SHP77 treated with DMSO at 0.1 percent for 48 hours (cell line): ENCODE measurements around the gene CDC20B.
A peak's percentile ranks its signal among the peaks of the same experiment; 100 is the strongest.
"Not testable (repeated sequence)": the region's sequence is repeated elsewhere in the genome, so short reads cannot be mapped to it uniquely, and the experiment has no call there.

ENCODE experiments used
- DNase-seq: peaks from one replicate; lab custom pipeline; 2025; lab: John Stamatoyannopoulos, UW

The CDC20B gene

GRCh38 chr5:55160493-55161209 is 12.3 kb downstream of the CDC20B start:
- no peak for DNase-seq

DNA sequence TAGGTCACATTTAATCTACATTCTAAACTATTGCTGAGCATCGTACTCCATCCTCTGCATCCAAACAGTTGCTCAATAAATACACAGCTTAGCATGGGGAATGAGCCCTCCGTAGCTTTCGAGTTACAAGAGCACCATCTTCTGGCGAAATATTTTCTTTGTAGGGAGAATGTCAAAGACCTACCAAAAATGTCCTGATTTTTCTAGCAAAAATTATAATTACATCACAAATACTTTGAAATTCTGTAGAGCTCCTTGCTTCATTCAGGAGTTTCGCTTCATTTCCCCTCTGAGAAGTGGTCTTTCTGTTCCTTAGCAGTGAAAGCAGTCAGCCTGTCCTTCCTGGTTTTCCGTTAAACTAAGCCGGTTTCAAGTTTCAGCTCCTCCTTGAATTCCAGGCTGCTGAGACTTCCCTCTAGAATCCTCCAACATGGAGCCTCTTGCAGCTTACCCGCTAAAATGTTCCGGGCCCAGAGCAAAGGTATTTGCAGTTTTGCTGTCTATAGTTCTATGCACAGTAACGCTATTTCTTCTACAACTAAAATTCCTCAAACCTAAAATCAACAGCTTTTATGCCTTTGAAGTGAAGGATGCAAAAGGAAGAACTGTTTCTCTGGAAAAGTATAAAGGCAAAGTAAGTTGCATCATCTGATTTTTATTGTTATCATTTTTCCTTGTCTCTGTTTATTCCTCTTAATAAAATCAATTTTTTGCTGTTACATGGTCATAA is 13.0 kb downstream of the CDC20B start, which contains the start of gene GPX8:
TSS of gene GPX8 (plus strand) at position 409 of the 730 bp plus-strand sequence. CDS start at position 431, 22 bp downstream.
- DNase-seq, result peak; percentile 32

DNA sequence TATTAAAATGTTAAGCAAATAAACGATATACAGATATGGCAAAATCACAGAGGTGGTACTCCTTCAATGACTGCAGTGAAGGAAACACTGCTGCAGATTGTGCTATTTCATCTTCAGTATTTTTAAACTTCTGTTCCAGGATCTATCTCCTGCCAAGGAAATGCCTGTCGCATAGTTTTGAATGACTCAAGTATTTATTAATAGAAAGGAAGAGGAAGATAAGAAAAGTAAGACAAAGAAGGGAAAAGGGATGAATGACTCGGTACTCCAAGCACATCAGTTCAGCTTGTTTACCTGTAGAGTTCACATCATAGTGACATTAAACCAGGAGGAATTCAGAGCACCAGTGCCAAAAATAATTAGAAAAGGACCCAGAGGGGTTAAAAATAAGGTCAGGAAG is 18.1 kb downstream of the CDC20B start:
- DNase-seq, result no peak

DNA sequence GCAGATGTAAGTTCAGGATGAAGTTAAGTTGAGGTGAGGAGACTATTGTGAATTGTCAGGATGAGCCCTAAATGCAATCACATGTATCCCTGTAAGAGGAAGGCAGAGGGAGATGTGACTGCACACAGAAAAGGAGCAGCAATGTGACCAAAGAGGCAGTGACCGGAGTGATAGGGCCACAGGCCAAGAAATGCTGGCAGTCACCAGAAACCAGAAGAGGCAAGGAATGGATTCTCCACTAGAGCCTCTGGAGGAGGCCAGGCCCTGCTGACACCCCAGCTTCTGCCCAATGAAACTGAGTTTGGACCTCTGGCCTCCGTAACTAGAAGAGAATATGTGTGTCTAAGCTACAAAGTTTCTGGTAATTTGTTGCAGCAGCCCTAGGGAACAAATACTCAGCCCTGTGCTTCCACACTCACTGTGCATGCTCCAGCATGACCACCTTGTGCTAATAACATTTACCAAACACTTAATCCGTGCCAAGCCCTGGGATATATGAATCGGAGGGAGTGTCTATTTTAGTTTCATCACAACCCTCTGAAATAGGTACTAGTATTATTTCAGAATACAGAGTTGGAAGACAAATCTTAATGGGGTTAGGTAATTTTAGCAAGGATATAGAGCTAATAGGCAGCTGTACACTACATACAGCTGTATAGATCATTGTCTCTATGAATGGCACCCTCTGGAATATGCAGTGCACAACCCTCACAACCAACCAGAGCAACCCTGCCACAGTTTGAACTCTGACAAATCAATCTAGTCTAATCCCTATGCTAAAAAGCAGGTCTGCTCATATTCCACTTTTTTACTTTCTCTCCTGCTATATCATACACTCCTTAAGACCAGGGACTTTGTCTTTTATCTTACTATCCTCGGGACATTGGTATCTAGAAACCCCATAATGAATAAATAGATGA is 20.8 kb downstream of the CDC20B start:
- DNase-seq, result no peak

- DNase-seq, result no peak
Measured at GRCh38 chr5:55149308-55149795, 23.6 kb downstream of the CDC20B start.

- DNase-seq, result peak; percentile 34
Measured at GRCh38 chr5:55146543-55147151, 26.3 kb downstream of the CDC20B start.

- no peak for DNase-seq
Measured at GRCh38 chr5:55146080-55146479, 26.9 kb downstream of the CDC20B start.

DNA sequence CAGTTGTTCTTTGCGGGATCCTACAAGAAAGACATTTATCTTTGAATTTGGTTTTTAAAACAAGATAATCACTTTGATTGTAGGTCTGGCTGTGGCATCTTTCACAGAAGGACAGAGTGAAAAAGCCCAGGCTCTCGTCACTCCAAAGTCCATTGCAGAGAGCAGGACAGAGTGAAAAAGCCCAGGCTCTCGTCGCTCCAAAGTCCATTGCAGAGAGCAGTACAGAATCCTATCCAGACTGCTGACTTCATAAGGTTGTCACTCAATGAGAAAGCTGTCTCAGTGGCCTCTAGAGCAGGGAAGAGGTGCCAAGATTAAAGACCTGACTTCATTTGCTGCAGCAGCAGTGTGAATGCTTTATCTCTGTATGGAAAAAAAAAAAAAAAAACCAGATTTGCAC is 29.4 kb downstream of the CDC20B start:
- no peak for DNase-seq

- DNase-seq, result no peak
Measured at GRCh38 chr5:55141945-55142690, 30.9 kb downstream of the CDC20B start.

DNA sequence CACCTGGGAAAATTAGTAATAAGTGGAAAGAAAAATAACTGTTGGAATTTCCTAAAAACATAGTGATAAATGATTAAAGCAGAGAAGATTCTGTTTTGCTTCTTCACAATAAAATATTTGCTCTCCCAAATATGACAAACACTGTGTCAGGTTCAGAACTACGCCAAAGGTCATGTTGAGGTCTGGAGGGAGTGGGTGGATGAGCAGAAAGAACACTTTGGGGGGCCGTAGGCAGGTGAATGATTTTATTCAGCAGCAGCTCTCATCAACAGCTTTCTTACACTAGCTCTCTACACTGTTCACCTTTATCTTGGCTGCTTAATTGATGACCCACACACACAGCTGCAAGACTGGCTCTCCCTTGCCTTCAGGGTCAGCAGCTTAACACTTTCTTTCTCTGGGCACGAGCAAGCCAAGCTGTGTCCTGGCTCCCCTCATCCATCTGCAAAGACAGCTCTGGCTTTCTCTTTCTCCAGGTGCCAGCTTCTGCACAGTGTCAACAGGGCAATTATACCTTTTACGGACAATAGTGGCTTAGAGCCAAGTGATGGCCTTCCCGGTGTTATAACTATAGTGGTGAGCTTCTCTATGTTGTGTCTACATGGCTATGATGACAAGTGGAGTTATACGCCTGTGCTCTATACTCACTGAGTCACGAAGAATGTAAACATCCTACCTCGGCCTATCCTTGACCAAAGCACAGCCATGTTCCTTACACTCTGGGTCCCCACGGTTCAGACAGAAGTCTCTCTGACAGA is 31.9 kb downstream of the CDC20B start:
- peak; percentile 1 for DNase-seq

DNA sequence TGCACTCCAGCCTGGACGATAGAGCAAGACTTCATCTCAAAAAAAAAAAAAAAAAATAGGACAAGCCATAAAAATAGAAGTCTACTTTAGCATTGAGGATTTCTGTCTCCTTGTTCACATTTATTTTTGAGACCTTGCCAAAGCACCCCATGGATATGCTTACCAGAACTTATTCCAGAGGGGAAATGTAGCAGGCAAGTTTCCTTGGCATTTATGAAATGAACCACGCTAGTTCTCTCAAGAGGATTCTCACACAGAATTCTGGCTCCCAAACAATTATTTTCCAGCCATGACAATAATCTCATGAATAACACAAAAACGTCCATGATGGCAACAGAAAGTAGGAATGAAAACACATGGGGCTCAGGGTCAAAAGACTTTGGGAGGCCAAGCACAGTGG is 36.5 kb downstream of the CDC20B start:
- DNase-seq, result no peak

- no peak for DNase-seq
Measured at GRCh38 chr5:55134053-55134722, 38.8 kb downstream of the CDC20B start.

DNA sequence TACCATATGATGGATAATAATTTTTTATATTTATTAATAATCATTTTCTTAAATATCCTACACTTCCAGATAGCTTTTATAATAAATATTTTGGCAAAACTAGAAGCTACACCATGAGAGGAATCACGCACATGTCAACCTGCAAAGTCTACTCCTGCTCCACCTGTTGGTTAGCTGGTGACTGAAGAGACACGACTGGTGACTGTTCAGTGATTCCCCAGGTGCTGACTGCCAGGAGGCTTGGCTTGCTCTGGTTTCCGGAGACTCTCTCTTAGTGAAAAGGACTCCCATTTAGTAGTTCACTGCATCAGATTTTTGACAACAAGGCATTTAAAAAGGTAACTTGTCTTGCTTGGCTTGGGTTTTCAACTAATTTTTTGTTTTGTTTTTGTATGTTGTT is 49.6 kb downstream of the CDC20B start:
- DNase-seq, result no peak

DNA sequence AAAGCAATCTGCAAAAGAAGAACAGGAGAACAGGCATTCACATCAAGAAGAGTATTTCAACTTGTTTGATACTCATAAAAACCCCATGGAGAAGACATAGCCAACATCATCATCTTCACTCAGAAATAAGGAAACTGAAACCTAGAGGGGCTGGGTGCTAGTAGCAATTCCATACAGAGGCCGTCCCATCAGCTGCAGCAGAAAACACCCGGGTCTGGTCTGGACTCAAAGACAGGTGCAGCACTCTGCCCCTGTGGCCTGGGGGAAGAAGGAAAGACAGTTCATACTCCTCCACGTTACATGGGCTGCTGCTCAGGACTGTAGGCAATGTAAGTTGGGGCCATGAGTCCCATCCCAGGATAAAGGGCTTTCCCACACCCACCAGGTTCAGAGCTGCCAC is 58.9 kb downstream of the CDC20B start:
- DNase-seq, result no peak

DNA sequence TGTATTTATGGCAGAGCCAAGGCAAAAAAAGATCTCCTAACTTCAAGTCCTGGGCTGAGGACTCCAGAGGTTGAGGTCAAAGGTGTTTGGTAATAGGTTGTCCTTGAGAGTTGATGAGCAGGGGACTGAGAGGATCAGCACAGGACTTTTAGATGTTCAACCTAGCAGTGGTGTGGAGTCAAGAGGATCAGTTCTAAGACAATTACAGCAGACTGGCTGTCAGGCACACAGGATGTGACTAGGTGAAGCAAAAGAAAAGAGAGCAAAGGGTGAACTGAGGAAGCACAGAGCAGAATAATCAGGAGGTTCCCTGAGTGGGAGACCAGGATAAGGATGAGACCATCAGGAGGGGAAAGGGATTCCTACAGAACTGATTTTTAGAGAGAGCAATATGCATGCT is 59.6 kb downstream of the CDC20B start:
- no peak for DNase-seq

DNA sequence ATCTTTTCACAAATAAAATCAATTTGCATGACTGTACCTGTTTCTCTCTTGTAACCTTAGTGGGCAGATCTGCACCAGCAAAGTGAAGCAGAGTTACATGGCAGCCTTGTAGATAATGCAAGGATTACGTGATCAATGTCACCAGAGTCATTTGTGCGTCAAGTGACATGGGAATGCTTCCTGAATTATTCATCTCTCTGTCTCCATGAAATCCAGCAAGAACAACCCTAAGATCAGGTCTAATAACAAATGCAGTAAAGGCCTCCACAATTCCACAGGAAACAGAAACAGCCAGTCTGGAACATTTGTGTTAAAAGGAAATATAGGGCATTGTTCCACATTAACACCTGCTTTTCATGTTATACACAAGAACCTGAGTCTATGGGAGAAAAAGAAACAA is 62.8 kb downstream of the CDC20B start:
- no peak for DNase-seq

- no peak for DNase-seq
Measured at GRCh38 chr5:55108661-55109060, 64.3 kb downstream of the CDC20B start.

- DNase-seq, result not testable (repeated sequence)
Measured at GRCh38 chr5:55105976-55106375, 67.0 kb downstream of the CDC20B start.

GRCh38 chr5:55104946-55105701 is 67.9 kb downstream of the CDC20B start:
- DNase-seq, result no peak
